NCI-H2171 treated with DMSO at 0.1 percent for 48 hours (cell line): ENCODE measurements around the gene BLTP2.

Experiments used
- DNase-seq: peaks from one replicate; lab custom pipeline; 2025; lab: John Stamatoyannopoulos, UW

BLTP2 gene

GRCh38 chr17:28598799-28599310, 46.1 kb downstream of the BLTP2 start, which contains the start of gene SPAG5:
TSS of gene SPAG5 (minus strand) at chr17:28599025. CDS start at chr17:28598946, 79 bp downstream.
- peak; percentile 94 for DNase-seq

- DNase-seq, result no peak
These were observed 46.6 kb downstream of the BLTP2 start for GRCh38 chr17:28598389-28598788.

- DNase-seq, result no peak
These were observed 47.2 kb downstream of the BLTP2 start for GRCh38 chr17:28597606-28598383.
